ENCODE results near the gene S100A2. TPM values are rescaled to one million over a fixed set of nuclear protein-coding genes. Genes with fewer than 3 reads are reported as not detected.

S100A2 gene
- total RNA-seq, 4 donors from 2014 or later, result 2.7 to 73.3 (median 14.2) TPM

GRCh38 chr1:153561466-153561985 is 4.1 kb downstream of the S100A2 start:
- no peak for TF ChIP-seq POLR2A (IDR thresholded peaks at IDR 0.05)
- no peak for TF ChIP-seq POLR2AphosphoS5 (IDR thresholded peaks at IDR 0.05)
- no peak for TF ChIP-seq EP300 (IDR thresholded peaks at IDR 0.05)
- TF ChIP-seq, protein P1, sequence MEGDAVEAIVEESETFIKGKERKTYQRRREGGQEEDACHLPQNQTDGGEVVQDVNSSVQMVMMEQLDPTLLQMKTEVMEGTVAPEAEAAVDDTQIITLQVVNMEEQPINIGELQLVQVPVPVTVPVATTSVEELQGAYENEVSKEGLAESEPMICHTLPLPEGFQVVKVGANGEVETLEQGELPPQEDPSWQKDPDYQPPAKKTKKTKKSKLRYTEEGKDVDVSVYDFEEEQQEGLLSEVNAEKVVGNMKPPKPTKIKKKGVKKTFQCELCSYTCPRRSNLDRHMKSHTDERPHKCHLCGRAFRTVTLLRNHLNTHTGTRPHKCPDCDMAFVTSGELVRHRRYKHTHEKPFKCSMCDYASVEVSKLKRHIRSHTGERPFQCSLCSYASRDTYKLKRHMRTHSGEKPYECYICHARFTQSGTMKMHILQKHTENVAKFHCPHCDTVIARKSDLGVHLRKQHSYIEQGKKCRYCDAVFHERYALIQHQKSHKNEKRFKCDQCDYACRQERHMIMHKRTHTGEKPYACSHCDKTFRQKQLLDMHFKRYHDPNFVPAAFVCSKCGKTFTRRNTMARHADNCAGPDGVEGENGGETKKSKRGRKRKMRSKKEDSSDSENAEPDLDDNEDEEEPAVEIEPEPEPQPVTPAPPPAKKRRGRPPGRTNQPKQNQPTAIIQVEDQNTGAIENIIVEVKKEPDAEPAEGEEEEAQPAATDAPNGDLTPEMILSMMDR (IDR thresholded peaks at IDR 0.05), result no peak
- WGBS, 2 donors (ENCODE audit: low coverage in 1 of 2), result 83% methylated on average over 1 of the region's 3 CpGs; no CpG with 5 or more reads in 1 of the 2 donors
- Histone ChIP-seq H3K27me3 (no peaks in the 10 kb centered on the region), H3K27ac (no peak overlapping the region), H3K4me3 (no peak overlapping the region), H3K4me1 (peaks cover 10 to 18% (median 13%) of the 10 kb centered on the region in 3 donors), H3K9me3 (no peaks in the 10 kb centered on the region), H3K36me3 (no peaks in the 10 kb centered on the region)
- no peak for ATAC-seq

- no peak for TF ChIP-seq POLR2A (IDR thresholded peaks at IDR 0.05)
- TF ChIP-seq EP300 (IDR thresholded peaks at IDR 0.05), result no peak
- TF ChIP-seq, protein P1 (IDR thresholded peaks at IDR 0.05), result no peak
- no peak for TF ChIP-seq POLR2AphosphoS5 (IDR thresholded peaks at IDR 0.05)
Observed at GRCh38 chr1:153560771-153561465, 4.7 kb downstream of the S100A2 start.

DNA sequence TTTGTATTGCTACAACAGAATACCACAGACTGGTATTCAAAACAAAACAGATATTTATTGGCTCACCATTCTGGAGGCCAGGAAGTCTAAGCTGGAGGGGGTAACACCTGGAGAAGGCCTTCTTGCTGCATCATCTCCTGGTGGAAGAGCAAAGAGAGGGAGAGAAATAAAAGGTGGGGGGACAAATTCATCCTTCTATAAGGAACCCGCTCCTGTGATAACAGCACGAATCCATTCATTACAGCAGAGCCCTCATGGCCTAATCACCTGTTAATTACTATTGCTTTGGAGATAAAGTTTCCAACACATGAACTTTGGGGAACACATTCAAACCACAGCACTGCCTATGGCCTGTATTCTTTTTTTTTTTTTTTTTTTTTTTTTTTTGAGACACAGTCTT is 5.4 kb downstream of the S100A2 start:
- H3K36me3 ChIP-seq, result no peaks in the 10 kb centered on the region
- WGBS, 2 donors (ENCODE audit: low coverage in 1 of 2), result 100% methylated on average over 2 of the region's 2 CpGs
- ATAC-seq, result no peak
- H3K4me1 ChIP-seq, result peaks cover 0 to 6% (median under 1%) of the 10 kb centered on the region in 3 donors
- H3K9me3 ChIP-seq, result no peaks in the 10 kb centered on the region
- H3K27ac ChIP-seq, result no peak overlapping the region
- TF ChIP-seq POLR2AphosphoS5 (IDR thresholded peaks at IDR 0.05), result no peak
- no peak for TF ChIP-seq POLR2A (IDR thresholded peaks at IDR 0.05)
- TF ChIP-seq, protein P1 (IDR thresholded peaks at IDR 0.05), result no peak
- no peak for TF ChIP-seq EP300 (IDR thresholded peaks at IDR 0.05)
- no peak overlapping the region for H3K4me3 ChIP-seq
- no peaks in the 10 kb centered on the region for H3K27me3 ChIP-seq

More at GRCh38 chr1:153560771-153561465, 4.7 kb downstream of the S100A2 start:
- H3K27ac ChIP-seq, result no peak overlapping the region
- H3K27me3 ChIP-seq, result no peaks in the 10 kb centered on the region
- peaks cover 6 to 12% (median 7%) of the 10 kb centered on the region in 3 donors for H3K4me1 ChIP-seq
- no peak for ATAC-seq
- H3K9me3 ChIP-seq, result no peaks in the 10 kb centered on the region
- H3K4me3 ChIP-seq, result no peak overlapping the region
- WGBS, 2 donors (ENCODE audit: low coverage in 1 of 2), result 77 to 86% methylated on average over 9 to 10 of the region's 10 CpGs
- H3K36me3 ChIP-seq, result no peaks in the 10 kb centered on the region

- H3K4me3 ChIP-seq, result no peak overlapping the region
- H3K4me1 ChIP-seq, result peaks cover 4 to 22% (median 14%) of the 10 kb centered on the region in 3 donors
- TF ChIP-seq EP300 (IDR thresholded peaks at IDR 0.05), result no peak
- TF ChIP-seq POLR2A (IDR thresholded peaks at IDR 0.05), result no peak
- TF ChIP-seq POLR2AphosphoS5 (IDR thresholded peaks at IDR 0.05), result no peak
- TF ChIP-seq, protein P1 (IDR thresholded peaks at IDR 0.05), result no peak
- WGBS, 2 donors (ENCODE audit: low coverage in 1 of 2), result 85 to 100% methylated on average over 2 to 3 of the region's 3 CpGs
- no peaks in the 10 kb centered on the region for H3K9me3 ChIP-seq
- no peak for ATAC-seq
- no peaks in the 10 kb centered on the region for H3K27me3 ChIP-seq
- H3K27ac ChIP-seq, result no peak overlapping the region
- no peaks in the 10 kb centered on the region for H3K36me3 ChIP-seq
Observed at GRCh38 chr1:153557877-153558276, 7.8 kb downstream of the S100A2 start.

GRCh38 chr1:153556348-153556747 is 9.3 kb downstream of the S100A2 start:
- WGBS, 2 donors (ENCODE audit: low coverage in 1 of 2), result no CpG with 5 or more reads among the region's 1 CpG
- Histone ChIP-seq H3K27ac (no peak overlapping the region), H3K9me3 (no peaks in the 10 kb centered on the region), H3K27me3 (no peaks in the 10 kb centered on the region), H3K36me3 (no peaks in the 10 kb centered on the region), H3K4me3 (no peak overlapping the region), H3K4me1 (peaks cover 4 to 25% (median 14%) of the 10 kb centered on the region in 3 donors)
- no peak for ATAC-seq
- no peak for TF ChIP-seq EP300 (IDR thresholded peaks at IDR 0.05)
- TF ChIP-seq, protein P1 (IDR thresholded peaks at IDR 0.05), result no peak
- no peak for TF ChIP-seq POLR2AphosphoS5 (IDR thresholded peaks at IDR 0.05)
- TF ChIP-seq POLR2A (IDR thresholded peaks at IDR 0.05), result no peak
